ENCODE results near the gene C2orf76. TPM values are rescaled to one million over a fixed set of nuclear protein-coding genes. Genes with fewer than 3 reads are reported as not detected.

The C2orf76 gene
- total and polyA plus RNA-seq, 4 donors = 17.4 to 29.5 (median 21.3) TPM

DNA sequence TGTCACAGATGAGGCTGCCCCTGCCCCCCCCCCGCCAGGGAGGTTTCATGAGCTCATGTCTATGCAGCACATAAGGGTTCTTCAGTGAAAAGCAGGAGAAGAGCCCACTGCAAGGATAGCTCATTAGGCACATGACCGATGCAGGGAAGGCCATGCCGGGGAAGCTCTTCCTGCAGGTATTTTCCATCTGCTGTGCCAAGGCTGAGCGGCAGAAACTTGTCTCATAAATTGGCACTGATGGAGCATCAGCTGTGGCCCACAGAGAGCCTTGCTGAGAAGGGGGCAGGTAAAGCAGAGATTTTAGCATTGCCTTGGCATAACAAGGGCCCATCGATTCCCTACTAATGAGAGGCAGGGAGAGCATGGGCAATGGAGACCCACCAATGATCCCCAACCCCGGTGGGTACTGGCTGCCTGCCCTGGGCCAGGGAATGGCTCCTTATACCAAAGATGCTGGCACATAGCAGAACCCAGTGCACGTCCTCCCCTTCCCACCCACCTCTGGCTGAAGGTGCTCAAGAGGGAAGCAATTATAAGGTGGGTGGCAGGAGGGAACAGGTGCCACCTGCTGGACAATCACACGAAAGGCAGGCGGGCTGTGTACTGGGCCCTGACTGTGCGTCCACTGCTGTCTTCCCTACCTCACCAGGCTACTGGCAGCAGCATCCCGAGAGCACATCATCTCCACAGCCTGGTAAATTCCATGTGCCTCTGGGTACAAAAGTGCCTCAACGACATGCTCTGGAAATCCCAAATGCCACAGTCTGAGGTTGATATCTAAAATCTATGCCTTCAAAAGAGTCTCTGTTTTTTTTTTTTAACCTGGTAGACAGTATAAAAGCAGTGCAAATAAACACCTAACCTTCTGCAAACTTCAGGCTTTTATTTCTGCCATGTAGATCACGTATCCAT, 101.6 kb downstream of the C2orf76 start:
- peaks cover 4% of the 10 kb centered on the region for H3K36me3 ChIP-seq (ENCODE audit: control insufficient read depth, insufficient read depth, low read length)
- H3K4me1 ChIP-seq (ENCODE audit: control insufficient read depth, insufficient read depth, low read length) = no peaks in the 10 kb centered on the region
- no peak overlapping the region for H3K4me3 ChIP-seq (ENCODE audit: low read depth, low read length)
- peak in 2 of 6 donors; percentile 31 to 32 for DNase-seq (ENCODE audit: low read depth in 4 of 6, low spot score in 6 of 6)
- 60% methylated on average over 11 of the region's 13 CpGs for WGBS (ENCODE audit: insufficient coverage)
- no peaks in the 10 kb centered on the region for H3K9me3 ChIP-seq (ENCODE audit: control insufficient read depth, insufficient read depth, low read length)
- H3K27ac ChIP-seq (ENCODE audit: low read depth, low read length) = no peak overlapping the region
- no peaks in the 10 kb centered on the region for H3K27me3 ChIP-seq (ENCODE audit: control insufficient read depth, insufficient read depth, low read length)

DNA sequence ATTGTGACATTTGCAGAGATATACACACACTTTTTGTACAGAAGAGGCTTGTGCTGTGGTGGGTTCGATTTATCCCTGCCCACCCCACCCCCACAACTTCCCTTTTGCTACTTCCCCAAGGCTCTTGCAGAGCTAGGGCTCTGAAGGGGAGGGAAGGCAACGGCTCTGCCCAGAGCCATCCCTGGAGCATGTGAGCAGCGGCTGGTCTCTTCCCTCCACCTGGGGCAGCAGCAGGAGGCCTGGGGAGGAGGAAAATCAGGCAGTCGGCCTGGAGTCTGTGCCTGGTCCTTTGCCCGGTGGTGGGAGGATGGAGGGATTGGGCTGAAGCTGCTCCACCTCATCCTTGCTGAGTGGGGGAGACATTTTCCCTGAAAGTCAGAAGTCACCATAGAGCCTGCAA, 103.0 kb downstream of the C2orf76 start:
- no peak overlapping the region for H3K4me3 ChIP-seq (ENCODE audit: low read depth, low read length)
- WGBS (ENCODE audit: insufficient coverage) = 43% methylated on average over 3 of the region's 5 CpGs
- no peak for DNase-seq (ENCODE audit: low read depth in 4 of 6, low spot score in 6 of 6)
- H3K27me3 ChIP-seq (ENCODE audit: control insufficient read depth, insufficient read depth, low read length) = no peaks in the 10 kb centered on the region
- H3K27ac ChIP-seq (ENCODE audit: low read depth, low read length) = no peak overlapping the region
- peaks cover 10% of the 10 kb centered on the region for H3K4me1 ChIP-seq (ENCODE audit: control insufficient read depth, insufficient read depth, low read length)
- H3K9me3 ChIP-seq (ENCODE audit: control insufficient read depth, insufficient read depth, low read length) = no peaks in the 10 kb centered on the region
- peaks cover 4% of the 10 kb centered on the region for H3K36me3 ChIP-seq (ENCODE audit: control insufficient read depth, insufficient read depth, low read length)

DNA sequence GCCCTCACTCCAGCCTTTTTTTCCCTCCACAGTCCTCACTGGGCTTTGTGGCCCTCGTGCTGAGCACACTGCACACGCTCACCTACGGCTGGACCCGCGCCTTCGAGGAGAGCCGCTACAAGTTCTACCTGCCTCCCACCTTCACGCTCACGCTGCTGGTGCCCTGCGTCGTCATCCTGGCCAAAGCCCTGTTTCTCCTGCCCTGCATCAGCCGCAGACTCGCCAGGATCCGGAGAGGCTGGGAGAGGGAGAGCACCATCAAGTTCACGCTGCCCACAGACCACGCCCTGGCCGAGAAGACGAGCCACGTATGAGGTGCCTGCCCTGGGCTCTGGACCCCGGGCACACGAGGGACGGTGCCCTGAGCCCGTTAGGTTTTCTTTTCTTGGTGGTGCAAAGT, 103.6 kb downstream of the C2orf76 start:
- no peak for DNase-seq (ENCODE audit: low read depth in 4 of 6, low spot score in 6 of 6)
- no peak overlapping the region for H3K4me3 ChIP-seq (ENCODE audit: low read depth, low read length)
- no peaks in the 10 kb centered on the region for H3K27me3 ChIP-seq (ENCODE audit: control insufficient read depth, insufficient read depth, low read length)
- H3K9me3 ChIP-seq (ENCODE audit: control insufficient read depth, insufficient read depth, low read length) = no peaks in the 10 kb centered on the region
- H3K4me1 ChIP-seq (ENCODE audit: control insufficient read depth, insufficient read depth, low read length) = peaks cover 10% of the 10 kb centered on the region
- H3K27ac ChIP-seq (ENCODE audit: low read depth, low read length) = no peak overlapping the region
- H3K36me3 ChIP-seq (ENCODE audit: control insufficient read depth, insufficient read depth, low read length) = peaks cover 4% of the 10 kb centered on the region
- 97% methylated on average over 21 of the region's 23 CpGs for WGBS (ENCODE audit: insufficient coverage)

DNA sequence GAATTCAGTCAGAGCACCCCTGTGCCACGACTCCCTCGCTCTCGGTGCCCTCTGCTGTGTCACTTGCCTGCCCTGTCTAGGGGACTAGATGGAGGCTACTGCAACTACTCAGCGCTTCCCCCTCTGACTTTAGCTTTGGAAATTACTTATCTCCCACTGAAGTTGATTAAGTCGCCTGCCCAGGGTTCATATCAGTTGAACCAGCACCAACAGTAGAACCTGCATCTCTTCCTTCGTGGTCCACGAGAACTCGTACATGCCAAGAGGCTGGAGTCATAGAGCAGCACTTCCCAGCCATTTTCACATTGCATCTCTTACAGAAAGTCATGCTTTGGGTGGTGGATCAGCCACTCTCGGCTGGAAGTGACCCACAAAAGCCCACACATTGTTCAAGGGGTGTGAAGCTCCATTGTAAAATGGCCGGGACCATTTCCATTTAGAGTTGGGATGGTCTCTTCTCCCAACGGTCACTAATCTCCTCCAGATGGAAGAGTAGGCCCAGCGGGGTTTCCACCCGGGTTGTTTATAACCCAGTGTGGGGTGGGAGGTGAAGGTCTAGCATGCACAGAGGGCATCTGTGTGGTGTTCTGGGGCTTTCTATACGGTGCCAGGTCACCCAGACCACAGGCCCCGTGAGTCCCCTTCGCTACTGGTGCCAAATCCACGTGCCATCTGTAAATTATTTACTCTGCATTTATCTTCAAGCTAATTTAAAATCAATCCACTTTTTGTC, 105.0 kb downstream of the C2orf76 start:
- DNase-seq (ENCODE audit: low read depth in 4 of 6, low spot score in 6 of 6) = no peak
- Histone ChIP-seq H3K36me3 (ENCODE audit: control insufficient read depth, insufficient read depth, low read length) (peaks cover 4% of the 10 kb centered on the region), H3K4me3 (ENCODE audit: low read depth, low read length) (no peak overlapping the region), H3K9me3 (ENCODE audit: control insufficient read depth, insufficient read depth, low read length) (no peaks in the 10 kb centered on the region), H3K27me3 (ENCODE audit: control insufficient read depth, insufficient read depth, low read length) (no peaks in the 10 kb centered on the region), H3K4me1 (ENCODE audit: control insufficient read depth, insufficient read depth, low read length) (peaks cover 11% of the 10 kb centered on the region), H3K27ac (ENCODE audit: low read depth, low read length) (no peak overlapping the region)
- 100% methylated on average over 5 of the region's 17 CpGs for WGBS (ENCODE audit: insufficient coverage)

DNA sequence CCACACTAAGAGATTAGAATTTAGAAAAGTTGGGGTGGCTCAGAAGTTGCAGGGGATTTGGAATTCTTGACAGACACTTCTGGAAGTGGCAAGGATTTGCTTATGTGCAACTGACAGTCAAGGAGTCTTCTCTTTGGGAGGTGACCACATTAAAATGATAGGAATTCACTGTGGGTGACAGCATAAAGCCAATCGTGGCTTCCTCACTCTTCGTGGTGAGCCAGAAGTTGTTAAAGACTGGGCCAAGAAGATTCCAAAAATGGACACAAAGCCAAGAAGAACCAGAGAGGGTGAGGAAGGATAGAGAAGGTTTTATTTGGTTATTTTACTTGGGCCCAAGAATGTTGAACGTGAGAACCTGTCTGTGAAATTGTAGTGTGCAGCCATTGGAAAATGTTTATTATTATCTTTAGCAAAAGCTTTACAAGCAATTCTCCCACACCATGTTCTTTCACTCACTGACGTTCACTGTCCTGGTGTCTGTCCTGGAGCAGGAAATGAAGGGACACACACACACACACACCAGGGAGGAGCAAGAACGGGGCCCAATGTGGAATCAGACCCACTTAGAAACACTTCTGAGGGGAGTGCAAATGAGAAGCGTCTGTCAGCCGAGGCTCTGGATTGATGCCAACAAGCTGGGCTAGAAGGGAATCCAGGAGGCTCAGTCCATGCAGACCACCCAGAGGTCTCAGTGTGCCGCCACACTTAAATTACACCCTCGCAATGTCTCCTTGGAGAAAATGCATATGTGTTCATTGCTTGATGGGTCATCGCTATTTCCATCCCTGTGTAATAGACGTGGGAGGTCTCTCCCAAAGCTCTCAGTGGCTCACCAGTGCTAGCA, 105.8 kb downstream of the C2orf76 start:
- peak in 2 of 6 donors; percentile 35 to 53 for DNase-seq (ENCODE audit: low read depth in 4 of 6, low spot score in 6 of 6)
- peaks cover 4% of the 10 kb centered on the region for H3K36me3 ChIP-seq (ENCODE audit: control insufficient read depth, insufficient read depth, low read length)
- H3K4me3 ChIP-seq (ENCODE audit: low read depth, low read length) = no peak overlapping the region
- no peak overlapping the region for H3K27ac ChIP-seq (ENCODE audit: low read depth, low read length)
- peaks cover 19% of the 10 kb centered on the region for H3K4me1 ChIP-seq (ENCODE audit: control insufficient read depth, insufficient read depth, low read length)
- no peaks in the 10 kb centered on the region for H3K9me3 ChIP-seq (ENCODE audit: control insufficient read depth, insufficient read depth, low read length)
- H3K27me3 ChIP-seq (ENCODE audit: control insufficient read depth, insufficient read depth, low read length) = no peaks in the 10 kb centered on the region
- 46% methylated on average over 8 of the region's 11 CpGs for WGBS (ENCODE audit: insufficient coverage)

DNA sequence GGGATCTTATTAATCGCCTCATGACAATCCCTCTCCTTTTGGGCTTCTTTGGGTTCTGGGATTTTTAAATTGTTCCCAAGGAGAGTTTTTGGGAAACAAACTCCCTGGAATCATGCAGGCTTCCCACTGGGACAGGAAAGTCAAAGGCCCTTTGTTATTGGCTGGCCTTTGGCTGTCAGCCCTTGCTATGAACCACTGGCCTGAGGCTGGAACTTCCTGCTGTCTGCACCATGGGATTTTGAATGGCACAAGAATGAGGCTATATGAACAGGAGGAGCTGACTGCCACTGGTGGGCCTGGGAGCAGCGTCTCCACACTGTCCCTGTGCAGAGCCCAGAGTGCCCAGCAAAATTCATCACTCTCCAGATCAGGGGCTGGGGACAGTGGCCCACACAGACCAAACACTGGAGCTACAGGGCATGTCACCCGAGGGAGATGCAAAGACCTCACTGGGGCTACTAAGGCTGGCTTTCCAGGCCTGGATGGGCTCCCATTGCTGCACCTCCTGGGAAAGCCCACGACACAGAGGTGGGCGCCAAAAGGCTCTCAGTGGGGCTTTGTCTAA, 107.3 kb downstream of the C2orf76 start:
- DNase-seq (ENCODE audit: low read depth in 4 of 6, low spot score in 6 of 6) = peak in 1 of 6 donors; percentile 27
- Histone ChIP-seq H3K36me3 (ENCODE audit: control insufficient read depth, insufficient read depth, low read length) (peaks cover 4% of the 10 kb centered on the region), H3K4me1 (ENCODE audit: control insufficient read depth, insufficient read depth, low read length) (peaks cover 24% of the 10 kb centered on the region), H3K27me3 (ENCODE audit: control insufficient read depth, insufficient read depth, low read length) (no peaks in the 10 kb centered on the region), H3K27ac (ENCODE audit: low read depth, low read length) (no peak overlapping the region), H3K4me3 (ENCODE audit: low read depth, low read length) (no peak overlapping the region), H3K9me3 (ENCODE audit: control insufficient read depth, insufficient read depth, low read length) (no peaks in the 10 kb centered on the region)
- 69% methylated on average over 5 of the region's 5 CpGs for WGBS (ENCODE audit: insufficient coverage)

DNA sequence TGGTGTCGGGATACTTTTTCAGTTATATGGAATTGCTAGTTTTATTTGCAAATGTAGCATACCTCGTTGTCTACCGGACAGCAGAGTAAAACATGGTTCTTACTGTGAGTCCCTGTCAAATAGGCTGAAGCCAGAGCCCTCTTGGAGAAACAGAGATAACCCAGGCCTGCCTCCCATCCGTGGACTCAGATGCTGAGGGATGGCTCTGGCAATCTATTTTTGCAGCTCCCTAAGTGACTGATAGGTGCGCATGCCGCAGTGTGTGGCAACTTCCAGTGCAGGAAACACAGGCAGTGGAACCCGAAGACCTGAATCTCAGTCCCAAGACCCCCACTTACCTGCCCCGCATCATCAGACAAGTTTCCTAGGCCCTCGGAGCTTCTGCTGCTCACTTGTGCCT, 109.4 kb downstream of the C2orf76 start:
- H3K4me1 ChIP-seq (ENCODE audit: control insufficient read depth, insufficient read depth, low read length) = peaks cover 24% of the 10 kb centered on the region
- no peaks in the 10 kb centered on the region for H3K27me3 ChIP-seq (ENCODE audit: control insufficient read depth, insufficient read depth, low read length)
- H3K9me3 ChIP-seq (ENCODE audit: control insufficient read depth, insufficient read depth, low read length) = no peaks in the 10 kb centered on the region
- H3K4me3 ChIP-seq (ENCODE audit: low read depth, low read length) = no peak overlapping the region
- 89% methylated on average over 9 of the region's 9 CpGs for WGBS (ENCODE audit: insufficient coverage)
- H3K36me3 ChIP-seq (ENCODE audit: control insufficient read depth, insufficient read depth, low read length) = no peaks in the 10 kb centered on the region
- DNase-seq (ENCODE audit: low read depth in 4 of 6, low spot score in 6 of 6) = no peak
- H3K27ac ChIP-seq (ENCODE audit: low read depth, low read length) = no peak overlapping the region

DNA sequence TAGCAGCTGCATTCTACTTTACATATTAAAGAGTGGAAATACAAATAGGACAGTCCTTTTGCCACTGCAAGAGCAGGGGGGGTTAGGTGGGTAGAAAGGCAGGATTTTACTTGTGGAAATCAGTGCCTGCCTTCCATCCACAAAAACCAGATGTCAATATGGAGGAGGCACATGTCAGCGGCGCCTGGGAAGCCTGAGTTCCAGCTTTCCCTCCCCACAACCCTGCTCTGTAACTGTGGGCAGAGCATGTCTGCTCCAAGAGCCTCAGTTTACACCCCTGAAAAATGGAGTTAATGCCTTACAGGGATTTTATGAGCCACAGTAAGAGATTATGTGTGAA, 110.1 kb downstream of the C2orf76 start:
- Histone ChIP-seq H3K27ac (ENCODE audit: low read depth, low read length) (no peak overlapping the region), H3K27me3 (ENCODE audit: control insufficient read depth, insufficient read depth, low read length) (no peaks in the 10 kb centered on the region), H3K4me1 (ENCODE audit: control insufficient read depth, insufficient read depth, low read length) (peaks cover 24% of the 10 kb centered on the region), H3K4me3 (ENCODE audit: low read depth, low read length) (no peak overlapping the region), H3K9me3 (ENCODE audit: control insufficient read depth, insufficient read depth, low read length) (no peaks in the 10 kb centered on the region), H3K36me3 (ENCODE audit: control insufficient read depth, insufficient read depth, low read length) (no peaks in the 10 kb centered on the region)
- DNase-seq (ENCODE audit: low read depth in 4 of 6, low spot score in 6 of 6) = no peak
- no CpG with 5 or more reads among the region's 2 CpGs for WGBS (ENCODE audit: insufficient coverage)
